Nephron progenitor cell (in vitro differentiated cells): ENCODE results near the gene EPSTI1.

Experiments
- DNase-seq: peaks from one replicate; pipeline ENCODE4 v3.0.0; 2021
- H3K27ac Mint-ChIP-seq: 2 replicates; pipeline ENCODE4 v1.8.0; 2021; ENCODE audit warnings: mild to moderate bottlenecking, moderate library complexity, mixed read lengths
- H3K27me3 Mint-ChIP-seq: 2 replicates; pipeline ENCODE4 v1.8.0; 2021; ENCODE audit warnings: mild to moderate bottlenecking, low read depth, mixed read lengths; ENCODE audit not compliant: poor library complexity
- H3K36me3 Mint-ChIP-seq: 2 replicates; pipeline ENCODE4 v1.8.0; 2021; ENCODE audit warnings: low read depth, mixed read lengths
- H3K4me1 Mint-ChIP-seq: 2 replicates; pipeline ENCODE4 v1.8.0; 2021; ENCODE audit warnings: mixed read lengths
- H3K4me3 Mint-ChIP-seq: 2 replicates; pipeline ENCODE4 v1.8.0; 2021; ENCODE audit warnings: mild to moderate bottlenecking, moderate library complexity, mixed read lengths
- H3K9me3 Mint-ChIP-seq: 2 replicates; pipeline ENCODE4 v1.8.0; 2021; ENCODE audit warnings: mild to moderate bottlenecking, moderate library complexity, mixed read lengths
- CTCF ChIP-seq: fragments of 200-600 bp; sonication (generic); IDR thresholded peaks from 2 replicates; pipeline ENCODE4 v1.5.0; 2021; ENCODE audit warnings: antibody characterized with exemption

EPSTI1 gene

GRCh38 chr13:43008596-43008995, 16.6 kb upstream of the EPSTI1 start:
- no peak overlapping the region for H3K27ac Mint-ChIP-seq
- no peaks in the 10 kb centered on the region for H3K9me3 Mint-ChIP-seq
- no peaks in the 10 kb centered on the region for H3K36me3 Mint-ChIP-seq
- no peak overlapping the region for H3K4me3 Mint-ChIP-seq
- no peak for DNase-seq
- H3K27me3 Mint-ChIP-seq = no peaks in the 10 kb centered on the region
- H3K4me1 Mint-ChIP-seq = peaks cover 7% of the 10 kb centered on the region
- no peak for TF ChIP-seq CTCF

- no peak for TF ChIP-seq CTCF
- H3K4me3 Mint-ChIP-seq = no peak overlapping the region
- H3K4me1 Mint-ChIP-seq = peaks cover 7% of the 10 kb centered on the region
- DNase-seq = no peak
- H3K9me3 Mint-ChIP-seq = peaks cover 6% of the 10 kb centered on the region
- peaks cover under 1% of the 10 kb centered on the region for H3K27me3 Mint-ChIP-seq
- H3K27ac Mint-ChIP-seq = peak overlapping the region; percentile 8
- H3K36me3 Mint-ChIP-seq = no peaks in the 10 kb centered on the region
Observed at GRCh38 chr13:43006893-43007631, 15.0 kb upstream of the EPSTI1 start.

GRCh38 chr13:43005460-43006236, 13.6 kb upstream of the EPSTI1 start:
- H3K4me1 Mint-ChIP-seq = peaks cover 7% of the 10 kb centered on the region
- no peak for DNase-seq

GRCh38 chr13:43003729-43004128, 11.7 kb upstream of the EPSTI1 start:
- no peak overlapping the region for H3K27ac Mint-ChIP-seq
- TF ChIP-seq CTCF = no peak
- H3K36me3 Mint-ChIP-seq = no peaks in the 10 kb centered on the region
- DNase-seq = no peak
- H3K27me3 Mint-ChIP-seq = peaks cover 4% of the 10 kb centered on the region
- no peak overlapping the region for H3K4me3 Mint-ChIP-seq
- peaks cover 6% of the 10 kb centered on the region for H3K9me3 Mint-ChIP-seq
- H3K4me1 Mint-ChIP-seq = peaks cover 7% of the 10 kb centered on the region

More at GRCh38 chr13:43005460-43006236, 13.6 kb upstream of the EPSTI1 start:
- peaks cover 6% of the 10 kb centered on the region for H3K9me3 Mint-ChIP-seq
- no peak overlapping the region for H3K4me3 Mint-ChIP-seq
- no peaks in the 10 kb centered on the region for H3K36me3 Mint-ChIP-seq
- no peak overlapping the region for H3K27ac Mint-ChIP-seq
- no peak for TF ChIP-seq CTCF
- H3K27me3 Mint-ChIP-seq = peaks cover 4% of the 10 kb centered on the region

- H3K27ac Mint-ChIP-seq = peak overlapping the region; percentile 6
Observed at GRCh38 chr13:43003010-43003409, 11.0 kb upstream of the EPSTI1 start.

More at GRCh38 chr13:43003010-43003409, 11.0 kb upstream of the EPSTI1 start:
- Mint-ChIP-seq H3K36me3 (no peaks in the 10 kb centered on the region), H3K4me1 (peaks cover 7% of the 10 kb centered on the region), H3K4me3 (no peak overlapping the region), H3K9me3 (peaks cover 6% of the 10 kb centered on the region), H3K27me3 (peaks cover 4% of the 10 kb centered on the region)
- no peak for TF ChIP-seq CTCF
- no peak for DNase-seq
